Cortex of kidney (tissue), 1 donor: Measurements from ENCODE around the gene MED14.
"Not testable (repeated sequence)": the region's sequence is repeated elsewhere in the genome, so short reads cannot be mapped to it uniquely, and the experiment has no call there.

Source experiments
- DNase-seq: peaks from one replicate; lab custom pipeline; 2025; lab: John Stamatoyannopoulos, UW

MED14 gene

GRCh38 chrX:40735325-40736169 is at the start of gene MED14:
Gene MED14 (minus strand): TSS chrX:40735542. CDS start chrX:40735412, 130 bp downstream.
- DNase-seq = peak; percentile 6

- DNase-seq = no peak
Observed at GRCh38 chrX:40784516-40785151, 49.3 kb upstream of the MED14 start.

GRCh38 chrX:40782644-40783259 is 47.4 kb upstream of the MED14 start:
- DNase-seq = not testable (repeated sequence)

- DNase-seq = no peak
Observed at GRCh38 chrX:40780951-40781350, 45.6 kb upstream of the MED14 start.

GRCh38 chrX:40780082-40780481 is 44.7 kb upstream of the MED14 start:
- DNase-seq = no peak

GRCh38 chrX:40778861-40779575 is 43.7 kb upstream of the MED14 start:
- DNase-seq = no peak

GRCh38 chrX:40773809-40774208 is 38.5 kb upstream of the MED14 start:
- no peak for DNase-seq

- DNase-seq = no peak
Observed at GRCh38 chrX:40773188-40773587, 37.8 kb upstream of the MED14 start.

- DNase-seq = no peak
Observed at GRCh38 chrX:40772290-40772689, 36.9 kb upstream of the MED14 start.

- no peak for DNase-seq
Observed at GRCh38 chrX:40761762-40762161, 26.4 kb upstream of the MED14 start.

- no peak for DNase-seq
Observed at GRCh38 chrX:40759374-40759773, 24.0 kb upstream of the MED14 start.

- no peak for DNase-seq
Observed at GRCh38 chrX:40757058-40757457, 21.7 kb upstream of the MED14 start.

- DNase-seq = no peak
Observed at GRCh38 chrX:40755291-40756249, 20.2 kb upstream of the MED14 start.

GRCh38 chrX:40749681-40750494 is 14.5 kb upstream of the MED14 start:
- no peak for DNase-seq

GRCh38 chrX:40748977-40749376 is 13.6 kb upstream of the MED14 start:
- no peak for DNase-seq

- no peak for DNase-seq
Observed at GRCh38 chrX:40746521-40746920, 11.2 kb upstream of the MED14 start.

- DNase-seq = no peak
Observed at GRCh38 chrX:40736170-40736505, 796 bp upstream of the MED14 start.

- DNase-seq = no peak
Observed at GRCh38 chrX:40734971-40735324, 394 bp downstream of the MED14 start.

- DNase-seq = no peak
Observed at GRCh38 chrX:40733706-40734105, 1.6 kb downstream of the MED14 start.

- DNase-seq = not testable (repeated sequence)
Observed at GRCh38 chrX:40732499-40732898, 2.8 kb downstream of the MED14 start.
